Erythroblast (primary cell): ENCODE results near the gene ACE.

Experiments used
- GATA1 ChIP-seq: IDR thresholded peaks from 2 replicates; pipeline ENCODE4 v1.6.1; 2011; ENCODE audit warnings: low read depth, mild to moderate bottlenecking, control low read depth, low read length, moderate library complexity
- POLR2A ChIP-seq: IDR thresholded peaks from 2 replicates; pipeline ENCODE4 v1.6.1; 2011; ENCODE audit warnings: mild to moderate bottlenecking, low read length

- TF ChIP-seq POLR2A (no peak), GATA1 (no peak)
These were observed 35.5 kb downstream of the ACE start for GRCh38 chr17:63512388-63512787.
